GM21515 (cell line): ENCODE data around the gene CCT3.
"Not testable (repeated sequence)": the region's sequence is repeated elsewhere in the genome, so short reads cannot be mapped to it uniquely, and the experiment has no call there.

ENCODE experiments used
- ATAC-seq: cut with Tn5 transposase; IDR thresholded peaks from one replicate; pipeline ENCODE4 v1.9.1; 2021; ENCODE audit not compliant: unreplicated experiment

Gene CCT3

DNA sequence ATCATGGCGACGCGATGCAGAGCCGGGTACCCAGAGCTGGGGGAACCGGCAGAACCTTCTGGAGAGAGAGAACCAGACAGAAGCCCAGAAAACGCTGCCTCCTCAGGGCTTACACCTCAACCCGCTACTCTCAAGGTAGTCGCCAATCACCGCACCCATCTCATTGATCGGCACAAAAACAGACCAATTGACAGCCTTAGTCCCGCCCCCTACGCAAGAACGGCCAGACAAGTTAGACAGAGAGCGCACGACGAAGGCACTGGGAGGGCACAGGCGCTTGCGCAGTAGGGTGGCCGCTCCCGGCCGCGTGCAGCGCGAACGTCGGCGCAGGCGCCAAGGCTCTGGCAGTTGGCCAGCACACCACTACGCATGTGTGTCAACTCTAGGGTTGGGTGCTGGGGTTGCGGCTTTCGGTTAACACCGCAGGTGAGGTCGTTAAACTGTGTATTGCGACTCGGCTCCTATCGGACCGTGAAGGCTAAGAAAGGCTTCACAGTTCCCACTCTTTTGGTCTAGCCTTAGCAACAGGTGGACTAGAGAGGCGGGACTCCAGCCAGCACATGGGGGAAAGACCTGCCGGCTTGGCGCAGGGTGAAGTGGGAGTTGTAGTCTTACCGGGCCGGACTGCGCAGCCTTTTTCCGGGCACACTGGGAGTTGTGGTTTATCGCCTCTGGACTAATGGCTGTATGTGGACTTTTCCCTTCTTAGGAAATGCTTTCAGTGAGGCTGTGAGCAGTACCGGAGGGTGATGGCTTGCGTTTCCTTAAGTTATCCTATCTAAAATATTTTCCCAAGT is at the start of gene CCT3, which contains the start of gene TSACC:
Gene CCT3 (minus strand): TSS at position 113 of the 797 bp plus-strand sequence. CDS start 108 bp downstream, at position 5.
Gene TSACC (plus strand): TSS at position 347 of the 797 bp plus-strand sequence. CDS start 1,232 bp downstream, outside the sequence.
- peak; percentile 94 for ATAC-seq

DNA sequence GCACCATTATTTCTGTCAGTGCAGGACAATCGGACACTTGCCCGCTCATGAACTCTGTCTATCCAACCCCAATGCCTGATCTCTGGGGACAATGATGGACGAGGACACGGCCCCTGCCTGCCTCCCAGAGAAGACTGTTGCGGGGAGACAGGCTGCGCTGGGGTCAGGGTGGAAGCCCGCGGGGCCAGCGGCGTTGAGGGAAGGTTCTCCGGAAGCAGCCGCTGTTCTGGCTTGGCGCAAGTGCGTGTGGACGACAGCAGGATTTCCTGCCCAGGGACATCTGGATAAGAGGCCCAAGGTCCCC is 49.7 kb upstream of the CCT3 start:
- no peak for ATAC-seq

DNA sequence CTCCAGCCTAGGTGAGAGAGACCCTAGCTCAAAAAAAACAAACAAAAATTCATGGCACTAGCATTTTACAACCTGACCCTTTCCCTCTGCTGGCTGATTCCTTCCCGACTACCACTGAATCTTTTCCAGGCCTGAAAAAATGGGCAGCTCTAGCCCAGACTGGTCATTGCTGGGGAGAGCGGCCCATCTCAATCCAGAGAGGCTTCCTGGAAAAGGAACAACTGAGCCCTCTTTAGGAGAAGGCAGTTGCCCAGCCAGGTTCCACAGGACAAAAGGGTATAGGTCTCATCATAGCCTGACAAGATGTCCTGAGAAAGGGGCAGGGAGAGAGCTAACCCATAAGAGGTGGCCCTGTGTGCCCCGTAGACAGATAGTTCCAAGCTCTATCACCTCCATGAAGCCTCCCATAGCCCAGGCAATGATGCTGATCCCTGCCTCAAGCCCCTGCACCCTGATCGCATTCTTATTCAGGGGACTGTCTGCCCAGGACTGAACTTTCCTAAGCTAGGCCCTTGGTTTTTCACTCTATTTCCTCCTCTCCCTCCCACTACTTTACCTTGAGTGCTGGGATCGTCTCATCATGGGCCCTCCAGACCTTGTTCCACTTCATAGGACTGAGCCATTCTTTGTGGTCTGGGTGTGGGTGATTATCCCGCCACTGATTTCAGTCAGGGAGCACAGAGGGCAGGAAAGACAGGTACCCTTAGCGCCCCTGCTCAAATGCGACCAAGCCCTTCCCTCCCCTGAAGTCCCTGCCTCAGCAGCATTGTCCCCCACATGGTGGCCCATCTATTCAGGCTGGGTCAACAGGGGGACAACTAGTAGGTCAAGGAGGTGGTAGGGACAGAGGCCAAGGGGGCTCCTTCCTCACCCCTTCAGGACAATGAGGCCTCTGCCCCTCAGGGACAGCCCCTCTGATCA is 49.1 kb upstream of the CCT3 start:
- ATAC-seq: no peak

DNA sequence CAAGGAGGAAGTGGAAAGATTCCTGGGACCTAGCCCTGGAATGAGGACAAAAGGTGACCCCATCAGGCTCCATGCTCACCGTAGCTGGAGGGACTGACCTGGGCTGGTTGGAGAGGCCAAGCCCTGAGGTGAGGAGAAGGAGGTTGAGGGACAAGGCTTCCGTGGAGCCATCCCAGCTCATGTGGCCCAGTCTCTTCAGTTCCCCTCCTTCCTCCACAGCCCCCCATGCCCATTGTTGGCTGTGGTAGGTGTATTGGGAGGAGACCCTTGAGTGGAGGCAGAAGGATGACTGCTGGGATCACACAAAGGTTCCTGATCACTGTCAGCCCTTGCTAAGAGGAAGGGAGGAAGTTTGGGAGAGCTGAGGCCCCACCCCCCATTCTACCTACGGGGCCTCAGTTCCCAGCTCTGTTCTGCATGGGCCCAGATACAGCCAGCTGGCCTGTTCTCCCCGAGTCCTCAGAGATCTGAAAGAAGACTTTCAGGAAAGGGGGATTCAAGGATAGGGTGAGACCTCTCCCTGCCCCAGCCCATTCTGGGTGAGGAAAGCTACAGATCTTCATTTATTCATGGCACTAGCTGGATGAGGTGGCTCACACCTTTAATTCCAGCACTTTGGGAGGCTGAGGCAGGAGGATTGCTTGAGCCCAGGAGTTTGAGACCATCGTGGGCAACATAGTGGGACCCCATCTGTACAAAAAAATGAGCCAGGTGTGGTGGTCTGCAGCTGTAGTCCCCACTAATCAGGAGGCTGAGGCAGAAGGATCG is 48.2 kb upstream of the CCT3 start:
- ATAC-seq: no peak

DNA sequence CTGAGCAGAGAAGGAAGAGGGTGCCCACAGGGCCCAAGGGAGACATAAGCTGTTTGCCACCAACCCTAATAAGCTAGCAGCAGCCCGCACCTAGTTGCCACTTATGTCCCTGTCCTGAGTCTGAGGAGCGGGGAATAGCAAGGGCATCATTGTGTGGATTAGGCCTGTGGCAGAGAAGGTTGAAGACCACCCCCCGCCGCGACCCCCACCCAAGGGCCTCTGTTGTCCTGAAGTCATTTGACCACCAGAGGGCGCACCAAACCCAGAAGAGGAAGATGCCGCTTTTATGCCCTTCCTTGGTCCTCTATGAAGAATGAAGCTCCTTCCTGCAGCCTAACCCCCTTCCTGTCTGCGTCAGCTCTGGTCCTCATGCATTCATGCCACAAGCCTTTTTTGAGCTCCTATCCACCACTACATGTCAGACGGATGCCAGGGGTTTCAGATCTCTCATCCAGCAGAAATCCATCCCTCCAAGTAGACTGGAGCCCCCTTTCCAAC is 47.5 kb upstream of the CCT3 start:
- no peak for ATAC-seq

DNA sequence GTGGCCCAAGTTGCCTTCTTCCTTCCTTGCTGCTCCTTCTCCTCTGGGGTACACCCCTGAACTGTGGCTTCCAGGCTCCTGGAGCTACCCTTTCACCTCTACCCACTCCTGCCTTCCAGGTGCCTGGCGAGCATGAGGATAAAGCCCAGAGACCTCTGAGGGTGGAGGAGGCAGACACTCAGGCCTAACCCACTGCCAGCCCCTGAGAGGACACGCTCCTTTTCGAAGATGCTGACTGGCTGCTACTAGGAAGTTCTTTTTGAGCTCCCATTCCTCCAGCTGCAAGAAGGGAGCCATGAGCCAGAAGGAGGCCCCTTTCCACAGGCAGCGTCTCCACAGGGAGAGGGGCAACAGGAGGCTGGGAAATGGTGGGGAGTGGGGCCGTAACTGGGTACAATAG is 46.6 kb upstream of the CCT3 start:
- ATAC-seq: no peak

DNA sequence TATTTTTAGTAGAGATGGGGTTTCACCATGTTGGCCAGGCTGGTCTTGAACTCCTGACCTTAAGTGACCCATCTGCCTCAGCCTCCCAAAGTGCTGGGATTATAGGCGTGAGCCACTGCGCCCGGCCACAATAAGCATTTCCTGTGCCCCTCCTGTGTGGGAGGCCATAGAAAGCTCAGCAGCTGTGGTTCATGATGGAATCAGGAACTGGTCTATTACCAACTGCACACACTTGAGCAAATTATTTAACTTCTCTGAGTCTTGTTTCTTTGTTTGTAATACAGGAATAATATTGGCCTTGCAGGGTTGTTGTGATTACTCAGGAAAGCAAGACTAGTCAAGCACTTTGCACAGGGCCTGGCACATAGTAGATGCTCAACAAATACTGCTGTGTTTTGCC is 45.9 kb upstream of the CCT3 start:
- ATAC-seq: no peak

DNA sequence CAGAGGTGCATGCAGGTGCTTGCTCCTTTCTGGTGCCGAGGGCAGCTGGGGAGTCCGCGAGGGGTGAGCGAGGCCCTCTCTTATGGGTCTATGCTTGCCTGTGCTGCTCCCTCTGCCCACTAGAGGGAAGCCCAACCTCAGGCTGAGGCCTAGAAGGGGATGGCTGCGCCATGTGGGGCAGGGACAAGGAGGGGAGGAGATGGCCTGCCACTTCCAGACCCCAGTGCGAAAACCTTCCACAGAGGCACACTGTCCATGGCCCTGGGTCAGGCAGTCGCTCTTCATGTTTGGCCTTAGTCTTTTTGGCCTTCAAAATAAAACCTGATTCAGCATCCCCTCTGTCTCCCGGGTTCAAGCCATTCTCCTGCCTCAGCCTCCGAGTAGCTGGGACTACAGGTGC is 44.9 kb upstream of the CCT3 start:
- ATAC-seq: no peak

DNA sequence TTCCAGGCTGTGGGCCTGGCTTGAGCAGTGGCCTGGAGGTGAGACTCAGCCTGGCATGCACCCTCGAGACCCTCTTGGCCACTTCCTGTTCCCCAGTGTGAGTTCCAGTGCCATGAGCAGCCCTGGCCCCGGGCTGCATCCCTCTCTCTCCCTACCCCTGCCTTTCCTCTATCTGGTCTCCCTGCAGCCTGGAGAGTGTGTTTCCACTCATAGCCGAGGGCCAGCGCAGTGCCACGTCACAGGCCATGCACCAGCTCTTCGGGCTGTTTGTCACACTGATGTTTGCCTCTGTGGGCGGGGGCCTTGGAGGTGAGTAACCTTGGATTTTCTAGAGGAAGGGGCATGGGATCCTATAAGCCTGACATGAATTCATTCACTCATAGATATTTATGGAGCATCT is 44.5 kb upstream of the CCT3 start:
- no peak for ATAC-seq

DNA sequence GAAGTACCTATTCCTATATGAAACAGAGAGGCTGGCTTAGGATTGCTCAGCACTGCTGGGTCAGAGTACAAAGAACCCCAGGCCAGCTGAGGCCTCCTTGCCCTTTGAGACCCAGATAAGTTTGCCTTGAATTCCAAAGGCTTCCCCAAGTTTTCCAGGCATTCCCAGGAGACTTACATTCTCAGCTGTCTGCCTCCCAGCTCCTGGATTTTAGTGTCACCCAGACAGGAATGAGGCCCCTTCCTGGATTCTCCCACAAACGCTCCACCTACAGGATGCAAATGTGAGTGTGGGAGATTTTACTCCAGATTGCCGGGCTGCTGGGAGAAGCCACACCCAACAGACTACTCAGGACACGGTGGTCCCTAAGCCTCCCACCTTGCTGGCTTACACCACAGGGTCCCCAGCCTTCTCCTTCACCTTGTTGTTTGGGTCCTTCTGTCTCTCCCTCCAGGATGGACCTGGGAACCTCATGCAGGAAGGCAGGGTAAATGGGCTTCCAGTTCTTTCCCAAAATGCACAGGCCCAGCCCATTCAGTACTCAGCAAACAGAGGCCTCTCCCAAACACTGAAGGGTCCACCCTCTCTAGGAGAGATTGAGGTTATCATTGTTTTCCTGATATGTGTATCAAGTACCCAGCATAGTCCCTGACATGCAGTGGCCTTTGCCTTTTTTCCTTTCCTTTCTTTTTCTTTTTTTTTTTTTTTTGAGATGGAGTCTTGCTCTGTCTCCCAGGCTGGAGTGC is 41.5 kb upstream of the CCT3 start:
- no peak for ATAC-seq

DNA sequence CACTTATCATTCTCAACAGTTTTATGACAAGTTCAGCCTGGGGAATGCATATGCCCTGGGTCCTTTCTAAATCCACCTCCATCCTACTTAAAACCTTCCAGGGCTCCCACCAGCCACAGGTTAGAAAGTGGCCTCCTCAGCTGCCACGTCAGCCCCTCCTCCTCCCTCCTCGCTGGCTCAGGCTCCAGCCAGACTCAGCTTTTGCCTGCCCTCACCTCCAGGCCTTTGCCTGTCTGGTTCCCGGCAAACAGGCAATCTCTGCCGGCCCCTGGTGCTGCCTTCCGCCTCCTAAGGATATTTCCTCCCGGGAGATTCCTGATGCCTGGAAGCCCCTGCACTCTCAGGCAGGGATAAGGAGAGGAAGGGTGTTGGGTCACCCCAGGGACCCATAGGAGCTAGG is 40.5 kb upstream of the CCT3 start:
- no peak for ATAC-seq

DNA sequence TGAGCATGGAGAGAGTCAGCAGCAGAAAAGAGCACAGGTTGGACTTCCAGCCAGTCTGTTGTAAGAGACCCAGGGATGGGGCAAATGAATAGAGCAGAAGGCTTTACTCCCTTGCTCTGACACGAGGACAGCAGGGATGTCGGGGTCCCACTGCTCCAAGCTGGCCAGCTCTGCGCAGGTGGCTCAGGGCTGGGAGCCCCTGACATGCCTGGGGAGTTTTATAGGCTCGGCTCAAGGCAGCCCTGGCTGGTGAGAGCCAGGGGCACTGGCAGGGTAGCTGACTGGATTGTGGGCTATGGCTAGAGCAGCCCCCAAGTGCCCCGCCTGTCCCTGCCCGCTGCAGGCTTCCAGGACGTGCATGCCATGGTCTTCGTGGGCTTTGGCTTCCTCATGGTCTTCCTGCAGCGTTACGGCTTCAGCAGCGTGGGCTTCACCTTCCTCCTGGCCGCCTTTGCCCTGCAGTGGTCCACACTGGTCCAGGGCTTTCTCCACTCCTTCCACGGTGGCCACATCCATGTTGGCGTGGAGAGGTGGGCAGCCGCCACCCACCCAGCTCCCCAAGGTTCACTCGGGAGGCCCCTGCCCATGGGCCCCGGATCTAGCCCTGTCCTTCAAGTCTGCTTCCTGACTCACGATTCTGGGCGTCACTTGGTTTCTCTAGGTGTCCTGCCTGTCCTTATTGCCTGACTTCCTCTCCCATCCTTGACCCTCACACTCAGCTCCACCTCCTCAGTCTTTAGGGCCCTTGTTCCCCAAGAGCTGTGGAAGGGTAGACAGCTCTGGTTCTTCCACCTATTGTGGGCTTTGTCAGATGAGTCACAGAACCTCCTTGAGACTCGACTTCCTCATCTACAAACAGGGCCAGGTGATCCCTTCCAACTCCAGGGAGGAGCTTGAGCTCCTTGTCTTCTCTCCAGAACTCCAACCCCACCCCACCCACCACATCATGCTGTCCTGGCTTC is 39.1 kb upstream of the CCT3 start:
- no peak for ATAC-seq

DNA sequence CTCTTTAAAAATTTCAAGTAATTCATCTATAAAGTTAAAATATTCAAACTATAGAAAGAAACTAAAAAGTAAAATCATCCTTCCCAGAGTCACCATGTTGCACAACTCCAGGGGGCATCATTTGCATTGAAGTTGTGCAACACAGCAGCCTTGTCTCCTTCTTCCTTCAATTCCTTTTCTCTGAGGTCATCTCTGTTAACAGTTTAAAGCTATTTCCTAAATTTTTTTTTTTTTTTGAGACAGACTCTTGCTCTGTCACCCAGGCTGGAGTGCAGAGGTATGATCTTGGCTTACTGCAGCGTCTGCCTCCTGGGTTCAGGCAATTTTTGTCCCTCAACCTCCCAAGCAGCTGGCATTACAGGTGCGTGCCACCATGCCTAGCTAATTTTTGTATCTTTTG is 38.1 kb upstream of the CCT3 start:
- no peak for ATAC-seq

DNA sequence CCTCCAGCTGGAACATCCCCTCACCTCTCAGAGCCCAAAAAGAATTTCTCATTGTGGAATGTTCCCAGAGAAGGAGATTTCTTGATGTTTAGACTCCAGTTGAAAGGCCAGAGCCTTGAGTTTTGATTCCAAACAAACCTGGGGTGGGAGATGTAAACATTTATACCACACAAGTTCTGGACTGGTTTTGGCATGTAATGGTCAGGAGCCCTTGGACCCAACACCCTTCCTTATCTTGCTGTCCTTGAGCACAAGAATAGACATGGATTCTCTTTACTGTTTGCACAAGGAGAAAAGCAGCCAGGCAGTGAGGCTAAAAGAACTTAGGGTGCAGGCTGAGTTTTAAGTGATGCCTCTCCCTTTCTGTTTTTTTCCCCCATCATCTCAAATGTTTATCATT is 35.5 kb upstream of the CCT3 start:
- no peak for ATAC-seq

DNA sequence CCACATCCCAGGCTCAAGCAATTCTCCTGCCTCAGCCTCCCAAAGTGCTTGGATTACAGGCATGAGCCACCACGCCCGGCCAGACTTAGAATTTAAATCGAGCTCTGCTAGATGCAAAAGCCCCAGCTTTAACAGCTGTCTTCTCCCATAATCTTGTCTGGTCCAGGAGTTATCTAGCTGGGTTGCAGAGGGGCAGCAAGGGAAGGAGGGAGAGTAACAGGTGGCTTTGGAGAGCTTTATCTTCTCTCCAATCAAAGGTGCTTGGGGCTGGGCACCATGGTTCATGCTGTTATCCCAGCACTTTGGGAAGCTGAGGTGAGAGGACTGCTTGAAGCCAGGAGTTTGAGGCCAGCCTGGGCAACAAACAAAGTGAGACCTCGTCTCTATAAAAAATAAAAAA is 34.8 kb upstream of the CCT3 start:
- no peak for ATAC-seq

DNA sequence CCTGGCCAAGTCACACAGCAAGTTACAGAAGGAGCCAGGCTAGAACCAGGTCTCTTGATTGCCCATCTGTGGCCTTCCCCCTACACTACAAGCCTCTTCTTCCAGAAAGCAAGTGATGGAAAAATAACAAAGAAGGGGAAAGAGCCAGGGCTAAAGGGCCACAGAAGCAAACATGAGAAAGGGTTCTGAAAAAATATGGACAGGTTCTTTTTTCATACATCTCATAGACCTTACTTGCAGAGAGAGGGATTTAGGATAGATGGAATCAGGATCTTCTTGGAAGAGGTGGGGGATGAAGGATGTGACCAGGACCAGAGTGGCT is 34.1 kb upstream of the CCT3 start:
- no peak for ATAC-seq

DNA sequence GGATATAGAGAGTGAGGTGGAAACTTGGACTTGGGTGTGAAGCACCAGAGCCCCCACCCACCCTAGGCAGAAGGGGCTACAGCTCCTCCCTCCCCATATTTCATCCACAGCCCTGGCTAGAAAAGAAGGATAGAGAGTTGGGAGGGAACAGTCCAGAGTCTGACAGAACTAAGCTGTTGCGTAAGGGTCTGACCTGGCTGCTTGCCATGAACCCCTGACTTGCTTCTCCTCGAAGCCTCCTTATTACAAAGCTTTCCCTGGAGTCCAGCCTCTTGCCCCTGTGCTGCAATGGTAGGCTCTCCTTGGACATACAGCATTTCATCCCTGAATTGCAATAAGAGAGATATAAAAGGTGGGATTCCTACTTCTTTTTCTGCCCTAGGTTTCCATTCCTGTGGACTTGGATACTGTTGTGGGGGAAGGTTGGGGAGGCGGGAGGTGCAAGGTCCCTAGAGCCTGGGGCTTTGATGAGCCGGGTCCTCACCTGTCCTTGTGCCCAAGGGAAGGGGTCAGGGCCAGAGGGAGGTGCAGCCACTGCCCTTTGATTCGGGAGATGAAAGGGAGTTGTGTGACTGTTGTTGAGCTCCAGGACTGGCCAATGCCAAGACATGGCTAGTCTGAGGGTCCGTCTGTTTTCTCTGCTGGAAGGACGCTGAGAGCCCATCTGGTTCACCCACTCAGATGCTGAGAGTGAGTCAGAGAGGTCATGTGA is 33.6 kb upstream of the CCT3 start:
- ATAC-seq: no peak

DNA sequence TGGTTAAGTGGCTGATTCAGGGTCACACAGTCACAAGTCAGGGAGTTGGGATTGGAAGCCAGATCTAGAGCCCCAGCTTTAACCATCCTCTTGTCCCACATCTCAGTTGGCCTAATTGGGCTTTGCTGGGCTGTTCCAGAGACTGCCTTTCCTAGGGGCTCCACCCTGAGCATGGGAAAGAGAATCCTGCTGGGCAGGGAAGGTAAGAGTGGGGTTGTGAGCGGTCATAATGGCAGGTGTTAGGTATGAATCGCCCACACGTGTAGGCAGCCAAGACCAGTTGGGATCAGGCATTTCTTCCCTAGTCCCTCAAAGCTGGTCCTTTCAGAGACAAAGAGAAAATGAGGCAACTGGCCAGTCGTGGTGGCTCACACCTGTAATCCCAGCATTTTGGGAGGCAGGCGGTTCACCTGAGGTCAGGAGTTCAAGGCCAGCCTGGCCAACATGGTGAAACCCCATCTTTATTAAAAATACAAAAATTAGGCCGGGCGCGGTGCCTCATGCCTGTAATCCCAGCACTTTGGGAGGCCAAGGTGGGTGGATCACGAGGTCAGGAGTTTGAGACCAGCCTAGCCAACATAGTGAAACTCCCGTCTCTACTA is 31.7 kb upstream of the CCT3 start:
- ATAC-seq: not testable (repeated sequence)
